IPS-11a (cell line): Measurements from ENCODE around the gene MYLK4.

Experiments
- H3K4me3 ChIP-seq: one replicate; pipeline ENCODE4 v1.5.1; 2013; ENCODE audit warnings: low read depth, low read length, control low read depth

The MYLK4 gene

GRCh38 chr6:2710412-2710811 is 40.3 kb downstream of the MYLK4 start:
- no peak overlapping the region for H3K4me3 ChIP-seq

GRCh38 chr6:2708456-2708855 is 42.3 kb downstream of the MYLK4 start:
- no peak overlapping the region for H3K4me3 ChIP-seq

GRCh38 chr6:2706558-2706957 is 44.2 kb downstream of the MYLK4 start:
- no peak overlapping the region for H3K4me3 ChIP-seq

- no peak overlapping the region for H3K4me3 ChIP-seq
Observed at GRCh38 chr6:2705256-2705655, 45.5 kb downstream of the MYLK4 start.

- no peak overlapping the region for H3K4me3 ChIP-seq
Observed at GRCh38 chr6:2697291-2697690, 53.4 kb downstream of the MYLK4 start.

- no peak overlapping the region for H3K4me3 ChIP-seq
Observed at GRCh38 chr6:2695454-2696095, 55.1 kb downstream of the MYLK4 start.

GRCh38 chr6:2693231-2693630 is 57.5 kb downstream of the MYLK4 start:
- H3K4me3 ChIP-seq, result no peak overlapping the region

- no peak overlapping the region for H3K4me3 ChIP-seq
Observed at GRCh38 chr6:2688401-2689064, 62.2 kb downstream of the MYLK4 start.

- no peak overlapping the region for H3K4me3 ChIP-seq
Observed at GRCh38 chr6:2687456-2687855, 63.3 kb downstream of the MYLK4 start.

GRCh38 chr6:2686515-2686914 is 64.2 kb downstream of the MYLK4 start:
- H3K4me3 ChIP-seq, result no peak overlapping the region

- H3K4me3 ChIP-seq, result no peak overlapping the region
Observed at GRCh38 chr6:2684766-2685754, 65.7 kb downstream of the MYLK4 start.

GRCh38 chr6:2684103-2684749 is 66.5 kb downstream of the MYLK4 start:
- no peak overlapping the region for H3K4me3 ChIP-seq

GRCh38 chr6:2680264-2680922 is 70.3 kb downstream of the MYLK4 start:
- H3K4me3 ChIP-seq, result no peak overlapping the region

- H3K4me3 ChIP-seq, result no peak overlapping the region
Observed at GRCh38 chr6:2677080-2677593, 73.6 kb downstream of the MYLK4 start.

GRCh38 chr6:2676048-2676447 is 74.7 kb downstream of the MYLK4 start:
- no peak overlapping the region for H3K4me3 ChIP-seq

- H3K4me3 ChIP-seq, result no peak overlapping the region
Observed at GRCh38 chr6:2674857-2675256, 75.9 kb downstream of the MYLK4 start.

GRCh38 chr6:2669067-2669700 is 81.5 kb downstream of the MYLK4 start:
- no peak overlapping the region for H3K4me3 ChIP-seq

- no peak overlapping the region for H3K4me3 ChIP-seq
Observed at GRCh38 chr6:2667617-2668016, 83.1 kb downstream of the MYLK4 start.

- H3K4me3 ChIP-seq, result no peak overlapping the region
Observed at GRCh38 chr6:2666906-2667575, 83.7 kb downstream of the MYLK4 start.
